ENCODE results near the gene TASOR2. TPM values are rescaled to one million over a fixed set of nuclear protein-coding genes. Genes with fewer than 3 reads are reported as not detected.

TASOR2 gene
- total RNA-seq, 1 donor from 2014 or later: 62.6 TPM

GRCh38 chr10:5731559-5731958, 46.9 kb downstream of the TASOR2 start:
- Mint-ChIP-seq H3K4me1 (ENCODE audit: low read depth) (no peaks in the 10 kb centered on the region), H3K27me3 (ENCODE audit: low read depth) (no peaks in the 10 kb centered on the region), H3K27ac (ENCODE audit: unreplicated experiment) (no peak overlapping the region), H3K4me3 (ENCODE audit: unreplicated experiment) (no peak overlapping the region), H3K36me3 (ENCODE audit: low read depth) (peaks cover 23% of the 10 kb centered on the region), H3K9me3 (ENCODE audit: low read depth) (no peaks in the 10 kb centered on the region)
- no peak for DNase-seq (ENCODE audit: low spot score)
- TF ChIP-seq CTCF (IDR thresholded peaks at IDR 0.05): no peak

GRCh38 chr10:5732141-5732540, 47.5 kb downstream of the TASOR2 start:
- DNase-seq (ENCODE audit: low spot score): no peak
- TF ChIP-seq CTCF (IDR thresholded peaks at IDR 0.05): no peak
- Mint-ChIP-seq H3K4me3 (ENCODE audit: unreplicated experiment) (no peak overlapping the region), H3K4me1 (ENCODE audit: low read depth) (no peaks in the 10 kb centered on the region), H3K27me3 (ENCODE audit: low read depth) (no peaks in the 10 kb centered on the region), H3K27ac (ENCODE audit: unreplicated experiment) (no peak overlapping the region), H3K36me3 (ENCODE audit: low read depth) (peaks cover 19% of the 10 kb centered on the region), H3K9me3 (ENCODE audit: low read depth) (no peaks in the 10 kb centered on the region)

Other genes with a start within 250 kb of the TASOR2 start
- not detected in 3 replicates for gene CALML5, start 185.3 kb upstream of the TASOR2 start, total RNA-seq
- gene CALML3, start 159.9 kb upstream of the TASOR2 start, total RNA-seq: not detected in 3 replicates
- gene ASB13, start 18.2 kb upstream of the TASOR2 start, total RNA-seq: 13.8 to 14.9 TPM (median 14.0 TPM) in 3 replicates
- gene GDI2, start 128.6 kb downstream of the TASOR2 start, total RNA-seq: 254 to 259 TPM (median 256 TPM) in 3 replicates
- gene ANKRD16, start 205.1 kb downstream of the TASOR2 start, total RNA-seq: 5.8 to 6.5 TPM (median 6.4 TPM) in 3 replicates
- gene FBH1, start 205.4 kb downstream of the TASOR2 start, total RNA-seq: 62.2 to 96.6 TPM (median 66.5 TPM) in 3 replicates